CD4-positive, alpha-beta T cell treated with Interferon gamma for 1 hour (primary cell): ENCODE measurements around the gene CTSS.
"Not testable (repeated sequence)": the region's sequence is repeated elsewhere in the genome, so short reads cannot be mapped to it uniquely, and the experiment has no call there.

Experiments
- DNase-seq: peaks from one replicate; pipeline ENCODE4 v3.0.0-alpha.2; 2020

CTSS gene

GRCh38 chr1:150772326-150772725 lies 6.7 kb upstream of the CTSS start:
- no peak for DNase-seq

- DNase-seq, result not testable (repeated sequence)
These were observed 2.1 kb upstream of the CTSS start for GRCh38 chr1:150767704-150768103.

GRCh38 chr1:150765977-150766301 lies 361 bp upstream of the CTSS start:
- not testable (repeated sequence) for DNase-seq

- DNase-seq, result no peak
These were observed 919 bp downstream of the CTSS start for GRCh38 chr1:150764617-150765101.

- DNase-seq, result no peak
These were observed 2.6 kb downstream of the CTSS start for GRCh38 chr1:150763018-150763417.

GRCh38 chr1:150762552-150762951 lies 3.0 kb downstream of the CTSS start:
- no peak for DNase-seq

- no peak for DNase-seq
These were observed 3.8 kb downstream of the CTSS start for GRCh38 chr1:150761801-150762200.

- DNase-seq, result no peak
These were observed 5.6 kb downstream of the CTSS start for GRCh38 chr1:150760013-150760412.

GRCh38 chr1:150753416-150753815 lies 12.2 kb downstream of the CTSS start:
- DNase-seq, result no peak

- no peak for DNase-seq
These were observed 14.1 kb downstream of the CTSS start for GRCh38 chr1:150751443-150751842.

- no peak for DNase-seq
These were observed 15.8 kb downstream of the CTSS start for GRCh38 chr1:150749720-150750311.

GRCh38 chr1:150748878-150749719 lies 16.5 kb downstream of the CTSS start:
- no peak for DNase-seq

- no peak for DNase-seq
These were observed 35.4 kb downstream of the CTSS start for GRCh38 chr1:150730130-150730721.

GRCh38 chr1:150724336-150724735 lies 41.2 kb downstream of the CTSS start:
- DNase-seq, result no peak

- no peak for DNase-seq
These were observed 44.9 kb downstream of the CTSS start, which contains the start of gene HORMAD1 for GRCh38 chr1:150720703-150721102. TSS of gene HORMAD1 (minus strand) at chr1:150720895. CDS start at chr1:150719505, 1,390 bp downstream.

- no peak for DNase-seq
These were observed 45.5 kb downstream of the CTSS start for GRCh38 chr1:150720098-150720497.

- no peak for DNase-seq
These were observed 47.2 kb downstream of the CTSS start for GRCh38 chr1:150718225-150718891.

GRCh38 chr1:150709031-150709430 lies 56.5 kb downstream of the CTSS start:
- not testable (repeated sequence) for DNase-seq

- no peak for DNase-seq
These were observed 57.0 kb downstream of the CTSS start for GRCh38 chr1:150708595-150708994.

- no peak for DNase-seq
These were observed 59.5 kb downstream of the CTSS start for GRCh38 chr1:150706091-150706490.

GRCh38 chr1:150703427-150703826 lies 62.2 kb downstream of the CTSS start:
- no peak for DNase-seq

GRCh38 chr1:150696995-150697927 lies 68.3 kb downstream of the CTSS start, which contains the start of gene GOLPH3L:
TSS of gene GOLPH3L (minus strand) at chr1:150697154. CDS start at chr1:150694838, 2,316 bp downstream.
- DNase-seq, result peak; percentile 92
